ENCODE measurements around the gene TLE7.

TLE7 gene

GRCh38 chr16:71431176-71431575 is 10.7 kb downstream of the TLE7 start:
- no peaks in the 10 kb centered on the region for H3K36me3 ChIP-seq (ENCODE audit: control insufficient read depth, insufficient read depth, low read length)
- peaks cover 3% of the 10 kb centered on the region for H3K27me3 ChIP-seq (replicated peaks; ENCODE audit: control insufficient read depth, insufficient read depth, low read length)

GRCh38 chr16:71430744-71431143 is 11.1 kb downstream of the TLE7 start:
- DNase-seq (ENCODE audit: extremely low read depth, insufficient read length): no peak
- Histone ChIP-seq H3K36me3 (ENCODE audit: control insufficient read depth, insufficient read depth, low read length) (no peaks in the 10 kb centered on the region), H3K27me3 (replicated peaks; ENCODE audit: control insufficient read depth, insufficient read depth, low read length) (peaks cover 3% of the 10 kb centered on the region), H3K4me3 (replicated peaks; ENCODE audit: low read depth, low read length) (no peak overlapping the region)
- no peak for TF ChIP-seq CTCF (IDR thresholded peaks at IDR 0.05; ENCODE audit: insufficient read depth, low read length, poor library complexity, severe bottlenecking)

More at GRCh38 chr16:71431176-71431575, 10.7 kb downstream of the TLE7 start:
- TF ChIP-seq CTCF (IDR thresholded peaks at IDR 0.05; ENCODE audit: insufficient read depth, low read length, poor library complexity, severe bottlenecking): no peak
- DNase-seq (ENCODE audit: extremely low read depth, insufficient read length): no peak
- H3K4me3 ChIP-seq (replicated peaks; ENCODE audit: low read depth, low read length): no peak overlapping the region

GRCh38 chr16:71429581-71429980 is 12.3 kb downstream of the TLE7 start:
- no peaks in the 10 kb centered on the region for H3K36me3 ChIP-seq (ENCODE audit: control insufficient read depth, insufficient read depth, low read length)
- no peak for DNase-seq (ENCODE audit: extremely low read depth, insufficient read length)
- no peak overlapping the region for H3K4me3 ChIP-seq (replicated peaks; ENCODE audit: low read depth, low read length)
- H3K27me3 ChIP-seq (replicated peaks; ENCODE audit: control insufficient read depth, insufficient read depth, low read length): peaks cover 3% of the 10 kb centered on the region
- TF ChIP-seq CTCF (IDR thresholded peaks at IDR 0.05; ENCODE audit: insufficient read depth, low read length, poor library complexity, severe bottlenecking): no peak

- no peak for TF ChIP-seq CTCF (IDR thresholded peaks at IDR 0.05; ENCODE audit: insufficient read depth, low read length, poor library complexity, severe bottlenecking)
- Histone ChIP-seq H3K4me3 (replicated peaks; ENCODE audit: low read depth, low read length) (no peak overlapping the region), H3K27me3 (replicated peaks; ENCODE audit: control insufficient read depth, insufficient read depth, low read length) (peaks cover 3% of the 10 kb centered on the region), H3K36me3 (ENCODE audit: control insufficient read depth, insufficient read depth, low read length) (no peaks in the 10 kb centered on the region)
- no peak for DNase-seq (ENCODE audit: extremely low read depth, insufficient read length)
Observed at GRCh38 chr16:71428883-71429282, 13.0 kb downstream of the TLE7 start.

GRCh38 chr16:71428385-71428784 is 13.5 kb downstream of the TLE7 start:
- no peak for TF ChIP-seq CTCF (IDR thresholded peaks at IDR 0.05; ENCODE audit: insufficient read depth, low read length, poor library complexity, severe bottlenecking)
- Histone ChIP-seq H3K27me3 (replicated peaks; ENCODE audit: control insufficient read depth, insufficient read depth, low read length) (peaks cover 3% of the 10 kb centered on the region), H3K4me3 (replicated peaks; ENCODE audit: low read depth, low read length) (no peak overlapping the region), H3K36me3 (ENCODE audit: control insufficient read depth, insufficient read depth, low read length) (no peaks in the 10 kb centered on the region)
- no peak for DNase-seq (ENCODE audit: extremely low read depth, insufficient read length)
